GM13976 (cell line): ENCODE data around the gene CLEC1A.

Experiments used
- DNase-seq: peaks from one replicate; pipeline ENCODE4 v3.0.0; 2012; ENCODE audit warnings: low spot score
- in situ Hi-C: fragments of 300-500 bp; cut with MboI; formaldehyde crosslinking; loops from one replicate; pipeline ENCODE4 v1.12.0; 2022; ENCODE audit warnings: low sequenced_read_pairs, mixed read lengths, inconsistent platforms; ENCODE audit not compliant: unreplicated experiment
- TF ChIP-seq, protein P1 (sequence below): IDR thresholded peaks from 2 replicates; pipeline ENCODE4 v1.5.1; 2012; ENCODE audit warnings: borderline replicate concordance, mild to moderate bottlenecking; ENCODE audit not compliant: insufficient read depth; ENCODE audit errors: extremely low read depth, missing control alignments, control extremely low read depth

Gene CLEC1A

DNA sequence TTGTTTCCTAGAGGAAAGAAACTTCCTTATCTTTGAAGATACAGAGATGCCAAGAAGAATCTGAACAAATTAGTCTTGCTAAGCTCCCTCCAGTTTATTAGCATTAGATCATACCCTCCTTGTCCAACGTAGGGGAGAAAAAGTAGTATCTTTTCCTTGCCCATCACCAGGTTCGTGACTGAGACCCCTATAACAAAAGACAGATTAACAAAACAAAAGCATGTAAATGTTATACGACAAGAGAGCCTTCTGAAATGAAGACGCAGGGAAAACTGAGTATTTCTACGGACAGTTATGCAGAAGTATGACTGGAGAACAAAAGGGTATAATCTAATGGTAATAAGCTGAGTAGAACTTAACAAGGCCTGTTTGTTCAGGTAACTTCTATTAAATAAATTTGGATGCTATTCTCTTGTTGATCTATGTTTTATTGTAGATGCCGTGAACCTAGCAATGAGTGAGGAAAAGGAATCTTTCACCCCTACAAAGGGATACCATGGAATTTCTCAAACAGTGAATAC, 34.1 kb upstream of the CLEC1A start:
- in situ Hi-C loops = loop anchor here (25.0 kb wide), 1 partner anchor 321 kb away; no protein-coding TSS in a partner anchor
- DNase-seq = no peak
- TF ChIP-seq, protein P1, sequence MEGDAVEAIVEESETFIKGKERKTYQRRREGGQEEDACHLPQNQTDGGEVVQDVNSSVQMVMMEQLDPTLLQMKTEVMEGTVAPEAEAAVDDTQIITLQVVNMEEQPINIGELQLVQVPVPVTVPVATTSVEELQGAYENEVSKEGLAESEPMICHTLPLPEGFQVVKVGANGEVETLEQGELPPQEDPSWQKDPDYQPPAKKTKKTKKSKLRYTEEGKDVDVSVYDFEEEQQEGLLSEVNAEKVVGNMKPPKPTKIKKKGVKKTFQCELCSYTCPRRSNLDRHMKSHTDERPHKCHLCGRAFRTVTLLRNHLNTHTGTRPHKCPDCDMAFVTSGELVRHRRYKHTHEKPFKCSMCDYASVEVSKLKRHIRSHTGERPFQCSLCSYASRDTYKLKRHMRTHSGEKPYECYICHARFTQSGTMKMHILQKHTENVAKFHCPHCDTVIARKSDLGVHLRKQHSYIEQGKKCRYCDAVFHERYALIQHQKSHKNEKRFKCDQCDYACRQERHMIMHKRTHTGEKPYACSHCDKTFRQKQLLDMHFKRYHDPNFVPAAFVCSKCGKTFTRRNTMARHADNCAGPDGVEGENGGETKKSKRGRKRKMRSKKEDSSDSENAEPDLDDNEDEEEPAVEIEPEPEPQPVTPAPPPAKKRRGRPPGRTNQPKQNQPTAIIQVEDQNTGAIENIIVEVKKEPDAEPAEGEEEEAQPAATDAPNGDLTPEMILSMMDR = no peak

DNA sequence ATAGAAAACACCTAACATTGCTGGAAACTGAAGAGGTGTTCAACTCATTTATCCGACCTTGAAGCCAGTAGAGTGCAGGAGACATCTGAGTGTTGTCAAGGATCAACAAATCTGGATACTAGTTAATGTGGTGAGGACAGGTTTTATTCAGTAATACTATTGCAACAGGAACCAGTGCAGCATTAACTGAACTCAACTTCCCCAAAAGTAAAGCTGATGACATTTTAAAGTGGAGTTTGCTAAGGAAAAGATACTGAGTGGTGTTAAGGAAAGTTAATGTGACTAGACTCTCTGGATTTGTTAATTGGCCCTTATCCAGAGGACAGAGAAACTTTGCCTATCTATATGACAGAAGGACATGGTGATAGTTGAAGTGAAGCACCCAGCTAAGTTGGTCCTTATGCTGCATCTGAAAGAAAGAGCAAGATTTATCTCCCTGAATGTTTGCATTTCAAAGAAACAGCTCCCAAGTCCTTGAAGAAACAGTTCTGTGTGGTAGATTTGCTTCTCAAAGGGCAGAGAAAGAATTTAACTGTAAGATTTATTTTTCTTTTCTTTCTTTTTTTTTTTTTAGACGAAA, 32.4 kb upstream of the CLEC1A start:
- in situ Hi-C loops = loop anchor here (25.0 kb wide), 1 partner anchor 319 kb away; no protein-coding TSS in a partner anchor
- TF ChIP-seq, protein P1 = no peak
- no peak for DNase-seq

DNA sequence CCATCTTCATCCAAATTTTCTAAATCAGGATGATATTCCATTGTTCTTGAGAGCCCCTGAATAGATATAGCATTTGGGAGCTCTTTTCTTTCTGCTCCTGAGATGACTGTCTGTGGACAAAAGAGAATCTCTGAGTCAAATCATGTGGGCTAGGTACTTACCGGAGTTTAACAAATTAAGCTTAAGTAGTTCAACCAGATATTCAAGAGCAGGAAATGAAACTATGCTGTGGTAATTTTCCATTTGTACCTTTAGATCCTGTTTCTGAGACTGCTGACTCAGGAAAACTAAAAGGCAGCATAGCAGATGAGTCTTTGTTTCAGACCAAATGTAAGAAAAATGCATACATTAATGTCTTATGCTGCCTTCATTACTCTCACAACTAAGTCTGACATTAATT, 31.3 kb upstream of the CLEC1A start, which contains the start of gene CLEC7A:
Gene CLEC7A (minus strand): TSS at position 158 of the 400 bp plus-strand sequence. CDS start 117 bp downstream, at position 41.
- DNase-seq = peak; percentile 52
- in situ Hi-C loops = loop anchor here (25.0 kb wide), 1 partner anchor 318 kb away; no protein-coding TSS in a partner anchor
- TF ChIP-seq, protein P1 = no peak

DNA sequence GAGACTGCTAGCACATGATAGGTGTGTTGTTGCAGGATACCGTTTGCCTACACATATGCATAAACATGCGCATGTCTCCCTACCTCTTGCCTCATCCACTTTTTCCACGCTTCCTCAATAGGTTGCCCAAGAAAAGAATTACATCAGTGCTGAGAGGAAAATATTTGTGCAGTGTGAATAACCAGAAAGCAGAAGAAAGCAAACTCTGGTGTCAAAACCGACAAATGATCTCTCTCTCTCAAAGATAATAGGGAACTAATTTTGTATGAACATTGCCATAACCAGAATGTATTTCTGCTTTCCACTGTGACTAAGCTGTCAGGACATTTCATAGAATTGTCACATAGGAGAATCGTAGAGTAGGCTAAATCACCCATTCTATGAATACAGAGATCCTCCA, 29.9 kb upstream of the CLEC1A start:
- no peak for DNase-seq
- in situ Hi-C loops = loop anchor here (25.0 kb wide), 1 partner anchor 316 kb away; no protein-coding TSS in a partner anchor
- TF ChIP-seq, protein P1 = no peak

DNA sequence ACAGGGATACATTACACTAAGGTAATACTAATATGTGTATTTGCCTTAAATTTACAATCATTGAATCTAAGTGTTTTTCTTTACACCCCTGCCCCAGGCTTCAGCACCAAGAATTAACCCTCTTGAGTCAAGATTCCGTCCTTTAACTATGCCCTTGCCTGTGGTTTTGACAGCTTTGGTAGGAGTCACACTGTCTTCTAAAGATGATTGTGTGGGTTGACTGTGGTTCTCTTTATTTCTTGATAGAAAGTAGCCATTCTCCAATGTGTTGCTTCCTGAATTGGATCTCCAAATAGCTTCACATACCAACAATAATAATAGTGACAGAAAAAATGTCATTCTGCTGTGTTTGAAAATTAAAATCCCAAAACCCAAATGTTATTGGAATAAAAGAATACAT, 27.6 kb upstream of the CLEC1A start:
- TF ChIP-seq, protein P1 = no peak
- no peak for DNase-seq
- in situ Hi-C loops = loop anchor here (25.0 kb wide), 1 partner anchor 314 kb away; no protein-coding TSS in a partner anchor

DNA sequence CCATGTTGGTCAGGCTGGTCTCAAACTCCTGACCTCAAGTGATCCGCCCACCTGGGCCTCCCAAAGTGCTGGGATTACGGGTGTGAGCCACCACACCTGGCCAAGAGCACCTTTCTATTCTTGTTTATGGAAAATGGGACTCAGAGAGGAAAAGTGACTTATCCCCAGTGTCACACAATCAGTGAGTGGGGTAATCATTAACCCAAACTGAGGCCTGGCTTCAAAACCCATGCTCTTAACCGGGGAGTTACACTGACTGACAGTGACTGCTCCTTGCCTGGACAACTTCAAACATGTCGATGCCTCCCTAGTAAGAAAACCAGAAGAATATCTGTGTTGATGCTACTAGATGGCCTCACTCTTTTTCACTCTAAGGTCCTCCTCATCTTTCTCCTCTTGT, 23.9 kb upstream of the CLEC1A start:
- in situ Hi-C loops = no loop called here
- DNase-seq = no peak
- TF ChIP-seq, protein P1 = no peak
